ENCODE measurements around the gene PIK3C3. TPM values are rescaled to one million over a fixed set of nuclear protein-coding genes. Genes with fewer than 3 reads are reported as not detected.

Gene PIK3C3
- total RNA-seq, 2 experiments from 2014 or later = 8.3 to 22.3 TPM

- no peak overlapping the region for H3K4me2 ChIP-seq (ENCODE audit: low read length)
- CTCF ChIA-PET (ENCODE audit: unreplicated experiment) = no interaction called here
These were observed 14.4 kb upstream of the PIK3C3 start for GRCh38 chr18:41940506-41941215.

GRCh38 chr18:41942254-41942653 is 12.8 kb upstream of the PIK3C3 start:
- ChIA-PET CTCF (ENCODE audit: unreplicated experiment) (no interaction called here), POLR2A (no interaction called here)
- TF ChIP-seq CTCF (conservative IDR thresholded peaks at IDR 0.05; ENCODE audit: low read length) (no peak), EZH2phosphoT487 (IDR thresholded peaks at IDR 0.05; ENCODE audit: borderline replicate concordance, low read depth, low read length) (no peak)
- Histone ChIP-seq H3K4me3 (ENCODE audit: low read depth, low read length, poor library complexity, severe bottlenecking) (no peak overlapping the region), H3K79me2 (ENCODE audit: insufficient read depth, low read depth, low read length) (no peaks in the 10 kb centered on the region), H3K9me2 (ENCODE audit: insufficient read depth, low read length) (no peaks in the 10 kb centered on the region), H3K4me2 (ENCODE audit: low read length) (no peak overlapping the region), H2AFZ (ENCODE audit: low read length) (no peak overlapping the region), H3K9me3 (ENCODE audit: low read length) (no peaks in the 10 kb centered on the region), H4K20me1 (ENCODE audit: insufficient read depth, low read length) (no peaks in the 10 kb centered on the region), H3K27ac (ENCODE audit: low read depth, low read length, poor library complexity, severe bottlenecking) (no peak overlapping the region), H3K4me1 (ENCODE audit: insufficient read depth, low read length, poor library complexity, severe bottlenecking) (no peaks in the 10 kb centered on the region), H3K36me3 (ENCODE audit: insufficient read depth, low read length) (no peaks in the 10 kb centered on the region)
- intact Hi-C loops (cut with micrococcal nuclease; ENCODE audit: unreplicated experiment) = no loop called here
- no peak for DNase-seq (ENCODE audit: low spot score)
- BruUV-seq (replicated peaks) = no TSS peak

More at GRCh38 chr18:41940506-41941215, 14.4 kb upstream of the PIK3C3 start:
- no peak for DNase-seq (ENCODE audit: low spot score)
- no peak overlapping the region for H3K4me3 ChIP-seq (ENCODE audit: low read depth, low read length, poor library complexity, severe bottlenecking)
- H3K36me3 ChIP-seq (ENCODE audit: insufficient read depth, low read length) = no peaks in the 10 kb centered on the region
- TF ChIP-seq EZH2phosphoT487 (IDR thresholded peaks at IDR 0.05; ENCODE audit: borderline replicate concordance, low read depth, low read length) (no peak), CTCF (conservative IDR thresholded peaks at IDR 0.05; ENCODE audit: low read length) (no peak)
- no peak overlapping the region for H2AFZ ChIP-seq (ENCODE audit: low read length)
- H3K4me1 ChIP-seq (ENCODE audit: insufficient read depth, low read length, poor library complexity, severe bottlenecking) = no peaks in the 10 kb centered on the region
- H4K20me1 ChIP-seq (ENCODE audit: insufficient read depth, low read length) = no peaks in the 10 kb centered on the region
- intact Hi-C loops (cut with micrococcal nuclease; ENCODE audit: unreplicated experiment) = no loop called here
- H3K9me2 ChIP-seq (ENCODE audit: insufficient read depth, low read length) = no peaks in the 10 kb centered on the region
- POLR2A ChIA-PET = no interaction called here
- BruUV-seq (replicated peaks) = no TSS peak
- no peak overlapping the region for H3K27ac ChIP-seq (ENCODE audit: low read depth, low read length, poor library complexity, severe bottlenecking)
- H3K9me3 ChIP-seq (ENCODE audit: low read length) = no peaks in the 10 kb centered on the region
- no peaks in the 10 kb centered on the region for H3K79me2 ChIP-seq (ENCODE audit: insufficient read depth, low read depth, low read length)

- H3K9me3 ChIP-seq (ENCODE audit: low read length) = no peaks in the 10 kb centered on the region
- no peak overlapping the region for H3K4me2 ChIP-seq (ENCODE audit: low read length)
- ChIA-PET CTCF (ENCODE audit: unreplicated experiment) (no interaction called here), POLR2A (no interaction called here)
- H4K20me1 ChIP-seq (ENCODE audit: insufficient read depth, low read length) = no peaks in the 10 kb centered on the region
- H3K79me2 ChIP-seq (ENCODE audit: insufficient read depth, low read depth, low read length) = no peaks in the 10 kb centered on the region
- H3K9me2 ChIP-seq (ENCODE audit: insufficient read depth, low read length) = no peaks in the 10 kb centered on the region
- no peak overlapping the region for H2AFZ ChIP-seq (ENCODE audit: low read length)
- H3K27ac ChIP-seq (ENCODE audit: low read depth, low read length, poor library complexity, severe bottlenecking) = no peak overlapping the region
- H3K4me1 ChIP-seq (ENCODE audit: insufficient read depth, low read length, poor library complexity, severe bottlenecking) = no peaks in the 10 kb centered on the region
- no TSS peak for BruUV-seq (replicated peaks)
- intact Hi-C loops (cut with micrococcal nuclease; ENCODE audit: unreplicated experiment) = no loop called here
- H3K4me3 ChIP-seq (ENCODE audit: low read depth, low read length, poor library complexity, severe bottlenecking) = no peak overlapping the region
- no peak for DNase-seq (ENCODE audit: low spot score)
- H3K36me3 ChIP-seq (ENCODE audit: insufficient read depth, low read length) = no peaks in the 10 kb centered on the region
- TF ChIP-seq CTCF (conservative IDR thresholded peaks at IDR 0.05; ENCODE audit: low read length) = no peak
- TF ChIP-seq EZH2phosphoT487 (IDR thresholded peaks at IDR 0.05; ENCODE audit: borderline replicate concordance, low read depth, low read length) = no peak
These were observed 6.4 kb upstream of the PIK3C3 start for GRCh38 chr18:41948544-41949110.

Data from OCI-LY7 (cell line).